Neural progenitor cell (in vitro differentiated cells): ENCODE results near the gene DEPDC1B. TPM values are rescaled to one million over a fixed set of nuclear protein-coding genes. Genes with fewer than 3 reads are reported as not detected.
A peak's percentile ranks its signal among the peaks of the same experiment; 100 is the strongest.

Source experiments
- DNase-seq: peaks from one replicate; pipeline ENCODE4 v3.0.0-alpha.2; 2016; ENCODE audit warnings: low spot score
- H2AFZ ChIP-seq: fragments of 200-600 bp; sonication (generic); replicated peaks from 2 replicates; pipeline ENCODE4 v1.6.1; 2016; ENCODE audit warnings: antibody characterized with exemption
- H3F3A ChIP-seq: fragments of 200-600 bp; sonication (generic); 2 replicates; pipeline ENCODE4 v1.6.1; 2016; ENCODE audit warnings: antibody characterized with exemption, low read depth
- H3K27ac ChIP-seq: fragments of 200-600 bp; sonication (generic); 2 replicates; pipeline ENCODE4 v1.5.1; 2016; ENCODE audit warnings: mild to moderate bottlenecking
- H3K27me3 ChIP-seq: fragments of 200-600 bp; sonication (generic); 2 replicates; pipeline ENCODE4 v1.6.1; 2016; ENCODE audit warnings: mild to moderate bottlenecking, moderate library complexity
- H3K36me3 ChIP-seq: fragments of 200-600 bp; sonication (generic); 2 replicates; pipeline ENCODE4 v1.5.1; 2016
- H3K4me1 ChIP-seq: fragments of 200-600 bp; sonication (generic); 2 replicates; pipeline ENCODE4 v1.6.1; 2016; ENCODE audit warnings: mixed run types
- H3K4me2 ChIP-seq: fragments of 200-600 bp; sonication (generic); 2 replicates; pipeline ENCODE4 v1.6.1; 2016
- H3K4me3 ChIP-seq: fragments of 200-600 bp; sonication (generic); 2 replicates; pipeline ENCODE4 v1.5.1; 2016
- H3K79me2 ChIP-seq: fragments of 200-600 bp; sonication (generic); 2 replicates; pipeline ENCODE4 v1.6.1; 2016; ENCODE audit warnings: low read depth
- H3K9ac ChIP-seq: fragments of 200-600 bp; sonication (generic); 2 replicates; pipeline ENCODE4 v1.6.1; 2016
- H3K9me3 ChIP-seq: fragments of 200-600 bp; sonication (generic); 2 replicates; pipeline ENCODE4 v1.5.1; 2016; ENCODE audit warnings: low read depth
- H4K20me1 ChIP-seq: fragments of 200-600 bp; sonication (generic); 2 replicates; pipeline ENCODE4 v1.6.1; 2016; ENCODE audit warnings: low read depth
- H3K27ac Mint-ChIP-seq: 3 replicates; pipeline ENCODE4 v1.8.0; 2021; ENCODE audit warnings: mixed read lengths
- H3K27me3 Mint-ChIP-seq: 2 replicates; pipeline ENCODE4 v1.8.0; 2022; ENCODE audit warnings: low read depth, mild to moderate bottlenecking, inconsistent platforms, moderate library complexity, mixed read lengths; ENCODE audit not compliant: insufficient read depth
- H3K36me3 Mint-ChIP-seq: 3 replicates; pipeline ENCODE4 v1.8.0; 2021; ENCODE audit warnings: mixed read lengths
- H3K4me1 Mint-ChIP-seq: 3 replicates; pipeline ENCODE4 v1.8.0; 2021; ENCODE audit warnings: mixed read lengths
- H3K4me3 Mint-ChIP-seq: 3 replicates; pipeline ENCODE4 v1.8.0; 2021; ENCODE audit warnings: mild to moderate bottlenecking, moderate library complexity, mixed read lengths
- H3K9me3 Mint-ChIP-seq: 3 replicates; pipeline ENCODE4 v1.8.0; 2020; ENCODE audit warnings: mixed read lengths
- EZH2 ChIP-seq: fragments of 200-600 bp; sonication (generic); IDR thresholded peaks from 2 replicates; pipeline ENCODE4 v1.6.1; 2017; ENCODE audit warnings: antibody characterized with exemption, mild to moderate bottlenecking, moderate library complexity
- EZH2phosphoT487 ChIP-seq: fragments of 200-600 bp; sonication (generic); IDR thresholded peaks from 2 replicates; pipeline ENCODE4 v1.6.1; 2017; ENCODE audit warnings: antibody characterized with exemption
- total RNA-seq: library from RNA; depleted of rRNA; stranded (reverse); fragments of >200 nt; gene quantifications from 2 replicates; pipeline ENCODE4 v1.2.3, GENCODE V29; 2015; ENCODE audit warnings: low replicate concordance
- TF ChIP-seq, protein P1 (sequence below): fragments of 200-600 bp; sonication (generic); IDR thresholded peaks from 2 replicates; pipeline ENCODE4 v1.5.1; 2017; ENCODE audit warnings: antibody characterized with exemption, mild to moderate bottlenecking

The DEPDC1B gene
- total RNA-seq, 1 donor from 2014 or later: 142 TPM

DNA sequence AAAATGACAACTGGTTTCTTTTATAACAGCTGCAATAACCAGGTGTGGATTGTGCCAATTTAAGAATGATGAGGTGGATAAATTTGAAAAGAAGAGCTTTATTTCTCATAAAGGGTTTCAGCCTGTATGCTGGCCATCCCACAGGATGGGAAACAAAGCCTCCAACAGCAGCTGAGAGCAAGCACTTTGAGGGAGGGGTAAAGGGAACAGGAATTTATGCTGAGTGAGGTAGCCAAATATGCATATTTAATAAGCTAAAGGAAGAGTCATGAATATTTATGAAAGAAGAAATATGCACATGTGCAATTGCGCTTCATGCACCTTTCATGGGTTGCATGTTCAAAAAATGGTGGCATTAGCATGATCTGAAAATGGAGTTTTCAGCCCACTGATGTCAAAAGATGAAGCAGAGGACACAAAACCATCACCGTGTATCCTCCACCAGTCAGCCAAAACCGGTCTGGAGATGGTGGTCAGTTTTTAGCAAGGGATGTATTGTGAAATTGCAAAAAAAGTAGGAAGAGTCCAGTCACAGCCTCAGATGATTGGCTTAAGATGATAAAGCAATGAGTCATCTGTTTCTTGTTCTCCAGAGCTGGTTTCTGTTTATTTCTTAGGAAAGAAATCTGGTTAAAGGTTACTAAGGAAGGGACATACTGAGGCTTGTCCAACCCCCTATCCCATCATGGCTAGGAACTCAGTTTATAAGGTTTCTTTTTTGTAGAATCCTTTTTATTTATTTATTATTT, 47.9 kb downstream of the DEPDC1B start:
- Mint-ChIP-seq H3K4me1 (no peaks in the 10 kb centered on the region), H3K9me3 (peaks cover 39% of the 10 kb centered on the region), H3K27me3 (no peaks in the 10 kb centered on the region), H3K27ac (no peak overlapping the region), H3K4me3 (no peak overlapping the region), H3K36me3 (peaks cover 26% of the 10 kb centered on the region)
- no peaks in the 10 kb centered on the region for H3F3A ChIP-seq
- peaks cover 25% of the 10 kb centered on the region for H3K9me3 ChIP-seq
- H3K27me3 ChIP-seq: no peaks in the 10 kb centered on the region
- peaks cover 3% of the 10 kb centered on the region for H3K36me3 ChIP-seq
- H3K4me2 ChIP-seq: no peak overlapping the region
- no peak overlapping the region for H3K4me3 ChIP-seq
- no peaks in the 10 kb centered on the region for H3K4me1 ChIP-seq
- TF ChIP-seq EZH2 (no peak), EZH2phosphoT487 (no peak)
- TF ChIP-seq, protein P1, sequence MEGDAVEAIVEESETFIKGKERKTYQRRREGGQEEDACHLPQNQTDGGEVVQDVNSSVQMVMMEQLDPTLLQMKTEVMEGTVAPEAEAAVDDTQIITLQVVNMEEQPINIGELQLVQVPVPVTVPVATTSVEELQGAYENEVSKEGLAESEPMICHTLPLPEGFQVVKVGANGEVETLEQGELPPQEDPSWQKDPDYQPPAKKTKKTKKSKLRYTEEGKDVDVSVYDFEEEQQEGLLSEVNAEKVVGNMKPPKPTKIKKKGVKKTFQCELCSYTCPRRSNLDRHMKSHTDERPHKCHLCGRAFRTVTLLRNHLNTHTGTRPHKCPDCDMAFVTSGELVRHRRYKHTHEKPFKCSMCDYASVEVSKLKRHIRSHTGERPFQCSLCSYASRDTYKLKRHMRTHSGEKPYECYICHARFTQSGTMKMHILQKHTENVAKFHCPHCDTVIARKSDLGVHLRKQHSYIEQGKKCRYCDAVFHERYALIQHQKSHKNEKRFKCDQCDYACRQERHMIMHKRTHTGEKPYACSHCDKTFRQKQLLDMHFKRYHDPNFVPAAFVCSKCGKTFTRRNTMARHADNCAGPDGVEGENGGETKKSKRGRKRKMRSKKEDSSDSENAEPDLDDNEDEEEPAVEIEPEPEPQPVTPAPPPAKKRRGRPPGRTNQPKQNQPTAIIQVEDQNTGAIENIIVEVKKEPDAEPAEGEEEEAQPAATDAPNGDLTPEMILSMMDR: no peak
- H3K27ac ChIP-seq: no peak overlapping the region
- H3K9ac ChIP-seq: no peak overlapping the region
- peaks cover 51% of the 10 kb centered on the region for H3K79me2 ChIP-seq
- no peak for DNase-seq
- H2AFZ ChIP-seq: no peak overlapping the region
- no peaks in the 10 kb centered on the region for H4K20me1 ChIP-seq

DNA sequence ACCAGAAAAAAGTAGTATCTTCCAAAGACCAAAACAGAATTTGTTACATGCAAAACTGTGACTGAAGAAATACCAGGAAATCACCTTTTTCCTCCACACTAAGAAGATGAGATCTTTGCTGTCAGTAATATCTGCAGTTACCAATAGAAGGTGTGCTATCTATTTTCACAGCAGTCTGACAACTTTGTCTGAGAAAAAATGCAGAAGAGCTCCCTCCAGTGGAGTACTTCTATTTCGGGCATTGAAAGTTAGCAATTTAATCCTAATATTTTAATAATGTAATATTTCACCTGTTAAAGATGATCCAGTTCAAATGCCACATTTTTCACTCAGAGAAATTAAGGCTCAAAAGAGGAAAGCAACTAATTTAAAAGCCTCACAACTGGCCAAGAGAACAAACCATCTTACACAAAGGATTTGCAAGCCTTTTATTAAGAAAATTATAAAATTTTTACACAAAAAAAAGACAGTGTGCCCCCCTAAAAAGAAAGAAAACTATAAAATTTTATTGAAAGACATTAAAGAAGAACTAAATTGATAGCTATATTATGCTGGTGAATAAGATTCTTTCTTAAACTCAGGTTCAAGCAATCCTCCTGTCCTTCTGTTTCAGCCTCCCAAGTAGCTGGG, 50.6 kb downstream of the DEPDC1B start:
- Histone ChIP-seq H3K27ac (no peak overlapping the region), H3F3A (no peaks in the 10 kb centered on the region), H3K79me2 (peaks cover 55% of the 10 kb centered on the region), H3K9me3 (peaks cover 7% of the 10 kb centered on the region), H3K4me2 (no peak overlapping the region), H3K4me3 (no peak overlapping the region), H3K4me1 (no peaks in the 10 kb centered on the region), H4K20me1 (no peaks in the 10 kb centered on the region), H3K36me3 (peaks cover 3% of the 10 kb centered on the region), H3K27me3 (no peaks in the 10 kb centered on the region), H2AFZ (no peak overlapping the region), H3K9ac (no peak overlapping the region)
- H3K36me3 Mint-ChIP-seq: peaks cover 17% of the 10 kb centered on the region
- TF ChIP-seq EZH2phosphoT487: no peak
- TF ChIP-seq, protein P1: peak; percentile 62
- TF ChIP-seq EZH2: no peak
- H3K4me1 Mint-ChIP-seq: no peaks in the 10 kb centered on the region
- peaks cover 17% of the 10 kb centered on the region for H3K9me3 Mint-ChIP-seq
- no peak for DNase-seq
- no peaks in the 10 kb centered on the region for H3K27me3 Mint-ChIP-seq
- no peak overlapping the region for H3K4me3 Mint-ChIP-seq
- H3K27ac Mint-ChIP-seq: no peak overlapping the region

GRCh38 chr5:60648175-60648574, 51.8 kb downstream of the DEPDC1B start:
- no peak for TF ChIP-seq EZH2
- TF ChIP-seq EZH2phosphoT487: no peak
- TF ChIP-seq, protein P1: no peak
- H3K36me3 Mint-ChIP-seq: peaks cover 26% of the 10 kb centered on the region
- no peaks in the 10 kb centered on the region for H3K27me3 Mint-ChIP-seq
- no peak for DNase-seq
- Histone ChIP-seq H2AFZ (no peak overlapping the region), H3K36me3 (peaks cover 3% of the 10 kb centered on the region), H3K9ac (no peak overlapping the region), H3K4me2 (no peak overlapping the region), H3K4me1 (no peaks in the 10 kb centered on the region), H3K79me2 (peaks cover 52% of the 10 kb centered on the region), H3K27ac (no peak overlapping the region), H3K9me3 (no peaks in the 10 kb centered on the region), H4K20me1 (no peaks in the 10 kb centered on the region), H3K4me3 (no peak overlapping the region), H3F3A (no peaks in the 10 kb centered on the region), H3K27me3 (no peaks in the 10 kb centered on the region)
- no peak overlapping the region for H3K27ac Mint-ChIP-seq
- H3K9me3 Mint-ChIP-seq: peaks cover 7% of the 10 kb centered on the region
- H3K4me1 Mint-ChIP-seq: no peaks in the 10 kb centered on the region
- no peak overlapping the region for H3K4me3 Mint-ChIP-seq
